ENCODE data around the gene FYB1.

FYB1 gene

DNA sequence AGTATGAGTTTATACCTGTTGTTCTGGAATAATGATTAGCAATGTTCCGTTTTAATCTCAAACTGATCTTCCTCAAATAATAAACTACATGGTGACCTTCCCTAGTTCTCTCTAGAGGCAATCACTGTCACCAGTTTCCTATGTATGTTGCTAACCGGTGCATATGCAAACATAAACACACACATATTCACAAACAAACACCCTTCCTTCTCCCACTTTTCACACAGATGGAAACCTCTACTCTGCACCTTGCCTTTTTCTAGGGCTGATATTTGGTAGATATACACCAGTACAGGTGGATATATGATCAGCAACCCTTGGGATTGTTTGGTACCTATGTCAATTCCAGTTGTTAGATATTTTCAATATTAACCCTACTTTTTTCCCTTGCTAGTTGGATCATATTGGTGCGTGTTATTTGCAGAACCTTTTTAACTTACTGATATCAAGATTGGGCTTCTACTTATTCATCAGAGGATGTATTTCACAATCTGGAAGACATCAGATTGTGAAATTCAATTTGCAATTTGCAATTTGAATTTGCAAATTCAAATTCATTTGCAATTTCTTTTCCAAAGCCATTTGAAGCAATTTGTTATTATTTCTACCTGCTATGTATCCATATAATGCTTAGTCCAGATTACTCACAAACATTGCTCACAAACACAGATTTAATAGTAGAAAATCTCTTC, 12.6 kb downstream of the FYB1 start:
- no peak overlapping the region for H3K27ac ChIP-seq (ENCODE audit: insufficient read depth, low read depth, low read length, poor library complexity, severe bottlenecking)
- H3K4me3 ChIP-seq (ENCODE audit: insufficient read depth, low read depth, low read length): no peak overlapping the region
- no peaks in the 10 kb centered on the region for H3K4me1 ChIP-seq (ENCODE audit: control insufficient read depth, insufficient read depth, low read length)
- no peaks in the 10 kb centered on the region for H3K9me3 ChIP-seq (ENCODE audit: control insufficient read depth, low read length)
- H3K27me3 ChIP-seq (ENCODE audit: control insufficient read depth, insufficient read depth, low read length, poor library complexity, severe bottlenecking): no peaks in the 10 kb centered on the region
- no peaks in the 10 kb centered on the region for H3K36me3 ChIP-seq (ENCODE audit: control insufficient read depth, insufficient read depth, low read length)
- WGBS, 2 experiments: 97% methylated on average over 3 of the region's 3 CpGs

DNA sequence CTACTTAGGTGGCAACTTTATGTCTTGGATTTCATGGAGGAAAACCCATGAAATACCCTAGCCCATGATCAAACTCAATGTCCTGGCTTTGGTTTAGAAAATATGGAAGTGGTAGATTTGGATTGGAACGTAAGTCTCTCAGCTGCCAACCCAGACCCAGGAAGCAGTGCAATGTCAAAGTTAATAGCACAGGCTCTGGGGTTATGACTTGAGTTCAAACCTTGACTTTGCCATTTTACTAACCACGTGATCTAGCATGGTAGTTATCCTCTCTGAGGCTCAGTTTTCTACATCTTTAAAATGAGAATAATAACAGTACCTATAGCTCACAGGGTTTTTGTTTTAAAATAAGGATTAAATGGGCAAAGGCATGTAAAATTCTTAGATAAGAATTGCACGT, 13.8 kb downstream of the FYB1 start:
- Histone ChIP-seq H3K27me3 (ENCODE audit: control insufficient read depth, insufficient read depth, low read length, poor library complexity, severe bottlenecking) (no peaks in the 10 kb centered on the region), H3K36me3 (ENCODE audit: control insufficient read depth, insufficient read depth, low read length) (no peaks in the 10 kb centered on the region), H3K4me1 (ENCODE audit: control insufficient read depth, insufficient read depth, low read length) (no peaks in the 10 kb centered on the region), H3K27ac (ENCODE audit: insufficient read depth, low read depth, low read length, poor library complexity, severe bottlenecking) (no peak overlapping the region), H3K9me3 (ENCODE audit: control insufficient read depth, low read length) (no peaks in the 10 kb centered on the region), H3K4me3 (ENCODE audit: insufficient read depth, low read depth, low read length) (no peak overlapping the region)
- WGBS, 2 experiments: 96 to 100% methylated on average over 1 to 2 of the region's 3 CpGs

DNA sequence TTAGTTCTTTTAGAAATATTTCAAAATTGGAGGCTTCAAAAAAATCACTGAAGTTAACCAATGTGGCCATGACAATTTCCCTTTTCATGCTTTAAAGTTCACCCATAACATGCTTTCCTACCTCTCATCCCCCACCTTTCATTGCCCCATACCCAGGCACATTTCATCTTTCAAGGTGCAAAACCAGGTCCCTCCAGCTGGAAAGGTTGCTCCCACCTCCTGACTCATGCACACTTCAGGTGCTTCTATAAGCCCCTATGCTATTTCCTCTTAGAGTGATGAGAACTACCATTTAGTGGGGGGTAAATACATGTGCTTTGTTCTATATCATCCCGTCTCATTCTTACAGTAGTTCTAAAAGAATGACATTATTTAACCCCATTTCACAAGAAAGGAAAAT, 15.4 kb downstream of the FYB1 start:
- H3K9me3 ChIP-seq (ENCODE audit: control insufficient read depth, low read length): no peaks in the 10 kb centered on the region
- no peak overlapping the region for H3K27ac ChIP-seq (ENCODE audit: insufficient read depth, low read depth, low read length, poor library complexity, severe bottlenecking)
- 83% methylated on average over 1 of the region's 1 CpG; no CpG with 5 or more reads in 1 of the 2 experiments for WGBS, 2 experiments
- H3K4me1 ChIP-seq (ENCODE audit: control insufficient read depth, insufficient read depth, low read length): no peaks in the 10 kb centered on the region
- no peaks in the 10 kb centered on the region for H3K36me3 ChIP-seq (ENCODE audit: control insufficient read depth, insufficient read depth, low read length)
- H3K4me3 ChIP-seq (ENCODE audit: insufficient read depth, low read depth, low read length): no peak overlapping the region
- H3K27me3 ChIP-seq (ENCODE audit: control insufficient read depth, insufficient read depth, low read length, poor library complexity, severe bottlenecking): no peaks in the 10 kb centered on the region

DNA sequence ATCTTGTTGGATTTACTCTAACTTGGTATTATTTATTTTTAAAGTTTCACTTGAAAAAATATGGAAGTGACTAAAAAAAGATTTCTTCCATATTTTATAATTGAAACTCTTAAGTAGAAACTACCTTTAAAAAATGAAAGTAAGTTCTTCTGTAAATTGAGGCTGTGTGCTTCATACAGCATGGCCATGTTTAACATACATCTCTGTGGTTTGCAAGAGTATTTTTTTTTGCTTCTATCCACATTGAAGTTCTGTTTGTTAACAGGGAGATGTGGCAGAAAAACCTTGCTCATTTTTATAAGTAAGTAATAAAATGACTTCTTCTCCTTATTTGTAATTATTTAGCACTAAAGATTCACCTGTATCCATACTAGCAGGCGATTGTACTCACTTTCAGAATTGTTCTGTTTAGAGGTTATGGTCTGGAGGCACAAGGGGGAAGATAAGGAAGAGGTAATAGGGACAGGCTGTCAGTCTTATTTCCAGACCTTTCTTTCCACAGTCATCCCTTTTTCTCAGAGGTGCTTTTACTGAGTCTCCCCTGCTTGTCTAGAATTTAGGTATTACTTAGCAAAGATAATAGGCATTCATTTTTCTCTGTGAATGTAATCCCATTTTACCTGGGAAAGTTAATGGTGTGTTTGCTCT, 16.0 kb downstream of the FYB1 start:
- no peaks in the 10 kb centered on the region for H3K9me3 ChIP-seq (ENCODE audit: control insufficient read depth, low read length)
- no peaks in the 10 kb centered on the region for H3K36me3 ChIP-seq (ENCODE audit: control insufficient read depth, insufficient read depth, low read length)
- no peaks in the 10 kb centered on the region for H3K4me1 ChIP-seq (ENCODE audit: control insufficient read depth, insufficient read depth, low read length)
- H3K27ac ChIP-seq (ENCODE audit: insufficient read depth, low read depth, low read length, poor library complexity, severe bottlenecking): no peak overlapping the region
- no CpG with 5 or more reads among the region's 1 CpG for WGBS, 2 experiments
- H3K4me3 ChIP-seq (ENCODE audit: insufficient read depth, low read depth, low read length): no peak overlapping the region
- no peaks in the 10 kb centered on the region for H3K27me3 ChIP-seq (ENCODE audit: control insufficient read depth, insufficient read depth, low read length, poor library complexity, severe bottlenecking)

DNA sequence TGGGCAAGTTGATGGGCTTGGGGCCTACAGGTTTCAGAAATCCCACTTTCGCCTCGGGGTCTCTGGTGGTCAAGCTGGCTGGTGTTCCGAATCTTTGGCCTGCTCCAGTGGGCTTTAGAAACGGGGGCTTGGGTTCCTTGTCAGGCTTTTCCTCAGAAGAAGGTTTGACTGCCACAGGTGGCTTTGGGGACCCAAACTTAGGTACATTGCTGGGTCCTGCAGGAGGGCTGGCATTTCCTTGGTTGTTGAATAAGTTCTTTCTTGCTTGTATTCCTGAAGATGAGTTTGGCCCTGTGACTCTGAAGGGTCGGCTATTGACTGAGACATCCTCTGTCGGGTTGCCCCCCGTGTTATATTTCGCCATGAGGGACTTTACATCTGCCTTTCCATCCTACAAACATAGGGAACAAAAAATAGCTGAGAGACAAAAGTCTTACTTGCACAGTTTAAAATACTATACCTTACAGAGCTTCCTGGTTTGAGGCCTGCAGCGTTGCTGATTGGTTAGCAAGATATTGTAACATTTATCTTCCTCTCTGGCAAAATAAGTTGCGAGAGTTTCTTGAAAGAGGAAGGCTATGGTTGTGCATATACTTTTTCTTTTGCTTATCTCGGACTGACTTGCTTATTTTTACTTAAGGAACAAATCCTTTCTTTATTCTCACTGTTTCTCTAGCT, 16.6 kb downstream of the FYB1 start:
- H3K9me3 ChIP-seq (ENCODE audit: control insufficient read depth, low read length): no peaks in the 10 kb centered on the region
- H3K27me3 ChIP-seq (ENCODE audit: control insufficient read depth, insufficient read depth, low read length, poor library complexity, severe bottlenecking): no peaks in the 10 kb centered on the region
- H3K27ac ChIP-seq (ENCODE audit: insufficient read depth, low read depth, low read length, poor library complexity, severe bottlenecking): no peak overlapping the region
- WGBS, 2 experiments: 93 to 96% methylated on average over 9 to 10 of the region's 11 CpGs
- H3K4me1 ChIP-seq (ENCODE audit: control insufficient read depth, insufficient read depth, low read length): no peaks in the 10 kb centered on the region
- H3K4me3 ChIP-seq (ENCODE audit: insufficient read depth, low read depth, low read length): no peak overlapping the region
- no peaks in the 10 kb centered on the region for H3K36me3 ChIP-seq (ENCODE audit: control insufficient read depth, insufficient read depth, low read length)

DNA sequence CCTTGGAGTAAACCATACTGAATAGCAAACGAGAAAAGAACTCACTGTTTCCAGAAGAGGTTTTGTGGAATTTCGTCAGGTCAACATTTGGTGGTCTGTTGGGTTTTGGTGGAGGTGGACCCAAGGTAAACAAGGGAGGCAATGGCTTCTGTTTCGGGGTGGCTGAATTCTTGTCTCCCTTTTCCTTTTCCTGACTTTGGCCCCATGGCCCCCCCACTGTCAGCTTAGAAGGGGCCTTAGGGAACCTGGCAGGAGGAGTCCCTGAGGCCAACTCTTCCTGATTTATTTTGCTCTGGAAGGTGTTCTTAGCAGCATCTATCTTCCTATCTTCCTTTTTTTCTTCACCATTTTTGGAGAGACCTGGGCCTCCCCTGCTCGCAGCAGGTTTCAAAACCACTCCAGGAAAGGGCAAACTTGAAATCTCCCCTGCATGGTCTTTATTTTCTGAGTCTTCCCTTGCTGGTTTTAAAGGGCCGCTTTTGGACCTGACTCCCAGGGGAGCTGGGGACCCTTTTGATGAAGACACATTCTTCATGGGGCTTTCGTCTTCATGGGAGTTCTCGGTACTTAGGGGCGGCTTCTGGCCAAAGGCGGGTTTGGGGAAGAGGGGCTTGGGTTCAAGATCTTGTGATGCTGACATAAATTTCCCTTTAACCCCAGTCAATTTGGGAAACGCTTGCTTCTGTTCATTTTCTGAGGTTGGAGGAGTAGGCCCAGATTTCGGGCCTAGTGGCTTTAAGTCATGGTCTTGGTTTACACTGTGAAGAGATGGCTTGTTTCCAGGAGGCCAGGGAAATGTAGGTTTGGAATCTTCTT, 17.4 kb downstream of the FYB1 start:
- WGBS, 2 experiments: 95 to 96% methylated on average over 11 of the region's 11 CpGs
- H3K36me3 ChIP-seq (ENCODE audit: control insufficient read depth, insufficient read depth, low read length): no peaks in the 10 kb centered on the region
- H3K4me1 ChIP-seq (ENCODE audit: control insufficient read depth, insufficient read depth, low read length): no peaks in the 10 kb centered on the region
- no peaks in the 10 kb centered on the region for H3K27me3 ChIP-seq (ENCODE audit: control insufficient read depth, insufficient read depth, low read length, poor library complexity, severe bottlenecking)
- no peak overlapping the region for H3K4me3 ChIP-seq (ENCODE audit: insufficient read depth, low read depth, low read length)
- H3K9me3 ChIP-seq (ENCODE audit: control insufficient read depth, low read length): no peaks in the 10 kb centered on the region
- no peak overlapping the region for H3K27ac ChIP-seq (ENCODE audit: insufficient read depth, low read depth, low read length, poor library complexity, severe bottlenecking)

DNA sequence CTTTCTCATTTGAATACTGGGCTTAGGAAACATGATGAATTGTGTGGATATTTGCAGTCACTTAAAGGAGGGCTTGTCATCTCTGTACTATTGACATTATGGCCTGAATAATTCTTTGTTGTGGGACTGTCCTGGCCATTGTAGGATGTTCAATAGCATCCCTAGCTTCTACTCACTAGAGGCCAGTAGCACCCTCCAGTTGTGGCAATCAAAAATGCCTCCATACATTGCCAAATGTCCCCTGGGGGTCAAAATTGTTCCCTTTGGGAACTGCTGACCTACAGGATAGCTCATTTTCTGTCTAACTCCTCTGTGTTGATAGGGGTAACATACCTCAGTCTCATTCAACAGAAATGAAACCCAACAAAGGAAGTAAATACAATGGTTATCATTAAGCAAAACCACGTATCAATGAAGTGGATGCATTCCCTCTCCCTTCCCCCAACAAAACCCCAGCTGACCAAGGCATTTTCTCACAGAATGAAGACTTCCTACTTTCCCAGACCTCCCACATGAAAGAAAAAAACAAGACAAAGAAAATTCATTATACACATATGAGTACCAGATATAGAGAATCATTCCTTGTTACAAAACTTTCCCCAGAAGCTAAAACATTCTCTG, 18.1 kb downstream of the FYB1 start:
- Histone ChIP-seq H3K27ac (ENCODE audit: insufficient read depth, low read depth, low read length, poor library complexity, severe bottlenecking) (no peak overlapping the region), H3K9me3 (ENCODE audit: control insufficient read depth, low read length) (no peaks in the 10 kb centered on the region), H3K36me3 (ENCODE audit: control insufficient read depth, insufficient read depth, low read length) (no peaks in the 10 kb centered on the region), H3K4me3 (ENCODE audit: insufficient read depth, low read depth, low read length) (no peak overlapping the region), H3K27me3 (ENCODE audit: control insufficient read depth, insufficient read depth, low read length, poor library complexity, severe bottlenecking) (no peaks in the 10 kb centered on the region), H3K4me1 (ENCODE audit: control insufficient read depth, insufficient read depth, low read length) (no peaks in the 10 kb centered on the region)
- 93 to 100% methylated on average over 1 of the region's 1 CpG for WGBS, 2 experiments

DNA sequence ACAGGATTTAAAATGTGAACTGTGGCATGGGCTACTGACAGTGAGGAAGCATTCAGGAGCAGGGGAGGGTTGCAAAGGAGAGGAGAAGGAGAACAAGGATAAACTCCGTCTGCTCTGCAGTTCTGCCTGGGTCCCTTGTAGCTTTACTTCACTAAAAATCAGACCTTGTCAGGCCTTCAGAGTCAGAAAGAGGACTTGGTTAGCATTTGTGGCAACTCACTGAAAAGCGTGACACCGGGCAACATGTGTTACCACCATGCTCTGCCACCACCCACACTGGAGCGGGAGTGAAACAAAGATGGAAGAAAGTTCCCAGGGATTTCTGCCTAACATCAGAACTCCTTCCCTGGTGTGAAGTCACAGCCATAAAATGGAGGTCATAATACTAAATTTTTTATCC, 19.3 kb downstream of the FYB1 start:
- Histone ChIP-seq H3K4me3 (ENCODE audit: insufficient read depth, low read depth, low read length) (no peak overlapping the region), H3K27me3 (ENCODE audit: control insufficient read depth, insufficient read depth, low read length, poor library complexity, severe bottlenecking) (no peaks in the 10 kb centered on the region), H3K4me1 (ENCODE audit: control insufficient read depth, insufficient read depth, low read length) (no peaks in the 10 kb centered on the region), H3K36me3 (ENCODE audit: control insufficient read depth, insufficient read depth, low read length) (no peaks in the 10 kb centered on the region), H3K9me3 (ENCODE audit: control insufficient read depth, low read length) (no peaks in the 10 kb centered on the region), H3K27ac (ENCODE audit: insufficient read depth, low read depth, low read length, poor library complexity, severe bottlenecking) (no peak overlapping the region)
- WGBS, 2 experiments: 96% methylated on average over 4 of the region's 4 CpGs

DNA sequence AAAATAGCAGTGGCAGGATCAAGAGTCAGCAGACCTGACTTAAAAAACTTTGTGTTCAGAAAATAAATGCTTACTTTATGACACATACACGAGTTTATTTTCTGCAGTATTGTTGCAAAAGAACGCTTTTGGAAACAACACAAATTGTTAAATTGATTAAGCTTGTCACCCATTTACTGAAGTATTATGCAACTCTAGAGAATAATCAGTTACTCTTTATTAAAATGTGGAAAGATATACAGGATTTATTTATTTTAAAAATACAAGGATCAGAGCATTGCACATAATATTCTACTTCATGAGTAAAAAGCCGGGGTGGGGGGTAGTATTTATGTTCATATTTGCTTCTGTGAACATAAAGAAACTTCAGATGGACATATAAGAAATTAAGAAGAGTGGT, 20.0 kb downstream of the FYB1 start:
- Histone ChIP-seq H3K9me3 (ENCODE audit: control insufficient read depth, low read length) (no peaks in the 10 kb centered on the region), H3K4me3 (ENCODE audit: insufficient read depth, low read depth, low read length) (no peak overlapping the region), H3K27ac (ENCODE audit: insufficient read depth, low read depth, low read length, poor library complexity, severe bottlenecking) (no peak overlapping the region), H3K36me3 (ENCODE audit: control insufficient read depth, insufficient read depth, low read length) (no peaks in the 10 kb centered on the region), H3K27me3 (ENCODE audit: control insufficient read depth, insufficient read depth, low read length, poor library complexity, severe bottlenecking) (no peaks in the 10 kb centered on the region), H3K4me1 (ENCODE audit: control insufficient read depth, insufficient read depth, low read length) (no peaks in the 10 kb centered on the region)
- WGBS, 2 experiments: 92 to 97% methylated on average over 2 to 3 of the region's 3 CpGs

Measured in ectodermal cell (in vitro differentiated cells).